ENCODE data around the gene SOX5.

- TF ChIP-seq CTCF (IDR thresholded peaks at IDR 0.05 in 4 of 5, conservative IDR thresholded peaks at IDR 0.05 in 1 of 5): no peak
- TF ChIP-seq POLR2A (IDR thresholded peaks at IDR 0.05): no peak
Observed at GRCh38 chr12:23898121-23898520, 51.3 kb downstream of the SOX5 start.

Data from gastrocnemius medialis (tissue), 4 donors.